ENCODE data around the gene GNB1. TPM values are rescaled to one million over a fixed set of nuclear protein-coding genes. Genes with fewer than 3 reads are reported as not detected.

The GNB1 gene
- total RNA-seq, 1 donor from 2014 or later = 159 TPM

GRCh38 chr1:1852619-1853414, 38.1 kb downstream of the GNB1 start:
- TF ChIP-seq CTCF (IDR thresholded peaks at IDR 0.05) (no peak), POLR2A (IDR thresholded peaks at IDR 0.05) (no peak), POLR2AphosphoS5 (IDR thresholded peaks at IDR 0.05; ENCODE audit: insufficient read depth in 1 of 2, low read depth in 1 of 2) (no peak)
- Histone ChIP-seq H3K36me3 (no peaks in the 10 kb centered on the region), H3K27ac (no peak overlapping the region), H3K4me1 (peaks cover 71% of the 10 kb centered on the region), H3K9me3 (no peaks in the 10 kb centered on the region), H3K4me3 (no peak overlapping the region), H3K27me3 (no peaks in the 10 kb centered on the region)
- DNase-seq (ENCODE audit: extremely low spot score in 2 of 2) = no peak
- intact Hi-C loops (cut with DNase I) = no loop called here

- intact Hi-C loops (cut with DNase I) = no loop called here
- Histone ChIP-seq H3K4me1 (peaks cover 66% of the 10 kb centered on the region), H3K9me3 (no peaks in the 10 kb centered on the region), H3K27me3 (no peaks in the 10 kb centered on the region), H3K4me3 (no peak overlapping the region), H3K36me3 (no peaks in the 10 kb centered on the region), H3K27ac (no peak overlapping the region)
- no peak for TF ChIP-seq CTCF (IDR thresholded peaks at IDR 0.05)
- DNase-seq (ENCODE audit: extremely low spot score in 2 of 2) = no peak
These were observed 43.0 kb downstream of the GNB1 start for GRCh38 chr1:1847890-1848289.

- intact Hi-C loops (cut with DNase I) = no loop called here
- H3K9me3 ChIP-seq = no peaks in the 10 kb centered on the region
- no peak overlapping the region for H3K4me3 ChIP-seq
- H3K27ac ChIP-seq = peak overlapping the region; percentile 59
- no peaks in the 10 kb centered on the region for H3K36me3 ChIP-seq
- TF ChIP-seq POLR2AphosphoS5 (IDR thresholded peaks at IDR 0.05; ENCODE audit: insufficient read depth in 1 of 2, low read depth in 1 of 2) = no peak
- TF ChIP-seq CTCF (IDR thresholded peaks at IDR 0.05) = no peak
- no peak for TF ChIP-seq POLR2A (IDR thresholded peaks at IDR 0.05)
- no peaks in the 10 kb centered on the region for H3K27me3 ChIP-seq
- peaks cover 67% of the 10 kb centered on the region for H3K4me1 ChIP-seq
- no peak for DNase-seq (ENCODE audit: extremely low spot score in 2 of 2)
These were observed 43.6 kb downstream of the GNB1 start for GRCh38 chr1:1847061-1847850.

- Histone ChIP-seq H3K27ac (peak overlapping the region; percentile 59), H3K4me3 (no peak overlapping the region), H3K27me3 (no peaks in the 10 kb centered on the region), H3K9me3 (no peaks in the 10 kb centered on the region), H3K4me1 (peaks cover 69% of the 10 kb centered on the region), H3K36me3 (no peaks in the 10 kb centered on the region)
- no peak for TF ChIP-seq POLR2A (IDR thresholded peaks at IDR 0.05)
- TF ChIP-seq POLR2AphosphoS5 (IDR thresholded peaks at IDR 0.05; ENCODE audit: insufficient read depth in 1 of 2, low read depth in 1 of 2) = no peak
- no peak for TF ChIP-seq CTCF (IDR thresholded peaks at IDR 0.05)
- DNase-seq (ENCODE audit: extremely low spot score in 2 of 2) = no peak
- intact Hi-C loops (cut with DNase I) = no loop called here
These were observed 44.4 kb downstream of the GNB1 start for GRCh38 chr1:1846386-1846918.

All from vagina (tissue), 2 donors.